ENCODE results near the gene PIEZO1. TPM values are rescaled to one million over a fixed set of nuclear protein-coding genes. Genes with fewer than 3 reads are reported as not detected.

The PIEZO1 gene
- total RNA-seq, 1 donor from 2014 or later: 247 TPM

DNA sequence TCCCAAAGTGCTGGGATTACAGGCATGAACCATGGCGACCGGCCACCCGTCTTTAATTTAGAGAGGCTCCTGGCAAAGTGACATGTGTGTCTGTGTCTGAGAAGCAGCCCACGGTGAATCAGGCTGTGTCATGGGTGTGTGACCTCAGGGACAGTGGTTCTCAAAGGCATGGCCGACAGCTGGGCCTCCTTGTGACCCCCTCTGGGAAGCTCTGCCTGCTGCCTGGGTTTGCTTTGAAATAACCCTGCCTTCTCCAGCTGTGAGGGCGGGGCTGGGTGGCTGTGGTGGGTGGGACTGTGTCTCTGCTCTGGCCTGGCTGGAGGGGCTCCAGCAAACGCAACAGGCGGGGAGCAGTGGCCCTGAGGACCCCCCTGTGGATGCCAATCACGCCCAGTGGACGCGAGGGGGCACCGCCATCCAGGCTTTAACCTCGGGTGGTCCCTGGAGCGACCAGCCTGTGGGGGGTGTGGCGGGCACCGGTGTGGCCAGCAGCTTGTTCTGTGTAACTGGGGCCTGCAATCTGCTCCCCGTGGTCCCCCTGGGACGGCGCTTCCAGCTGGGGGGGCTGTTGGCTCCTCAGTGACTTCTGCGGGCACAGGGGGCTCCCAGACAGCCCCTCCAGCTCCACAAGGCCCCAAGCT is 35.5 kb upstream of the PIEZO1 start:
- Histone ChIP-seq H3K9ac (ENCODE audit: low read length) (no peak overlapping the region), H3K4me2 (ENCODE audit: low read length) (no peak overlapping the region), H3K4me1 (ENCODE audit: insufficient read depth, low read length) (no peaks in the 10 kb centered on the region), H3K79me2 (ENCODE audit: insufficient read depth, low read length) (no peaks in the 10 kb centered on the region), H3K4me3 (ENCODE audit: insufficient read depth, low read depth, low read length) (no peak overlapping the region), H3K9me3 (ENCODE audit: insufficient read depth, low read depth, low read length) (no peaks in the 10 kb centered on the region), H4K20me1 (ENCODE audit: insufficient read depth, low read length) (no peaks in the 10 kb centered on the region), H3K36me3 (ENCODE audit: insufficient read depth, low read length) (no peaks in the 10 kb centered on the region), H3K27ac (ENCODE audit: low read depth, low read length) (no peak overlapping the region), H2AFZ (ENCODE audit: low read depth, low read length) (no peak overlapping the region), H3K27me3 (ENCODE audit: insufficient read depth, low read length) (no peaks in the 10 kb centered on the region)
- Mint-ChIP-seq H3K27me3 (ENCODE audit: low read depth, unreplicated experiment) (no peaks in the 10 kb centered on the region), H3K4me1 (ENCODE audit: low read depth, unreplicated experiment) (no peaks in the 10 kb centered on the region), H3K27ac (ENCODE audit: unreplicated experiment) (no peak overlapping the region), H3K4me3 (ENCODE audit: unreplicated experiment) (no peak overlapping the region), H3K9me3 (ENCODE audit: unreplicated experiment) (no peaks in the 10 kb centered on the region), H3K36me3 (ENCODE audit: low read depth, unreplicated experiment) (peaks cover 6% of the 10 kb centered on the region)
- no peak for DNase-seq (ENCODE audit: low read depth)
- no peak for FAIRE-seq
- TF ChIP-seq, protein P1, sequence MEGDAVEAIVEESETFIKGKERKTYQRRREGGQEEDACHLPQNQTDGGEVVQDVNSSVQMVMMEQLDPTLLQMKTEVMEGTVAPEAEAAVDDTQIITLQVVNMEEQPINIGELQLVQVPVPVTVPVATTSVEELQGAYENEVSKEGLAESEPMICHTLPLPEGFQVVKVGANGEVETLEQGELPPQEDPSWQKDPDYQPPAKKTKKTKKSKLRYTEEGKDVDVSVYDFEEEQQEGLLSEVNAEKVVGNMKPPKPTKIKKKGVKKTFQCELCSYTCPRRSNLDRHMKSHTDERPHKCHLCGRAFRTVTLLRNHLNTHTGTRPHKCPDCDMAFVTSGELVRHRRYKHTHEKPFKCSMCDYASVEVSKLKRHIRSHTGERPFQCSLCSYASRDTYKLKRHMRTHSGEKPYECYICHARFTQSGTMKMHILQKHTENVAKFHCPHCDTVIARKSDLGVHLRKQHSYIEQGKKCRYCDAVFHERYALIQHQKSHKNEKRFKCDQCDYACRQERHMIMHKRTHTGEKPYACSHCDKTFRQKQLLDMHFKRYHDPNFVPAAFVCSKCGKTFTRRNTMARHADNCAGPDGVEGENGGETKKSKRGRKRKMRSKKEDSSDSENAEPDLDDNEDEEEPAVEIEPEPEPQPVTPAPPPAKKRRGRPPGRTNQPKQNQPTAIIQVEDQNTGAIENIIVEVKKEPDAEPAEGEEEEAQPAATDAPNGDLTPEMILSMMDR (IDR thresholded peaks at IDR 0.05; ENCODE audit: insufficient read depth, low read depth, low read length): no peak
- no peak for TF ChIP-seq EZH2 (IDR thresholded peaks at IDR 0.05; ENCODE audit: insufficient read depth, low read length)

DNA sequence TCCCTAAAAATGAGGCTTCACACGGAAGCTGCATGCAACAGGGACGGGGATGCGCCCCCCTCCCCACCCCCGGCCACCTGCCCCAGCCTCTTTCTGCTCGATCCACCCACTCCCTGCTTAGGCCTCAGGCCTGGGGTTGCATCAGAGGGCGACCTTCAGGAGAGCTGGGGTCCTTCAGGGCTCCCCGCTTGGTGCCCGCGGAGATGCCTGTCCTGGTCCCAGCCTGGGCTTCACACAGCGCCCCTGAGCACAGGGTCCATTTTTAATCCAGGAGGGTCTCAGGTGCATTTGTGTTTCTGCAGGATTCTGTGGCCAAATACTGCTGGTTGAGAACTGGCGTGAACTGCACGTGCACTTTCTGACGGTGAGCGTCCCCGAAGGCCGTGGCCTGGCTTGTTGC is 34.1 kb upstream of the PIEZO1 start:
- no peaks in the 10 kb centered on the region for H3K9me3 ChIP-seq (ENCODE audit: insufficient read depth, low read depth, low read length)
- no peak overlapping the region for H3K4me3 Mint-ChIP-seq (ENCODE audit: unreplicated experiment)
- H3K4me1 ChIP-seq (ENCODE audit: insufficient read depth, low read length): no peaks in the 10 kb centered on the region
- no peaks in the 10 kb centered on the region for H3K79me2 ChIP-seq (ENCODE audit: insufficient read depth, low read length)
- H3K9ac ChIP-seq (ENCODE audit: low read length): no peak overlapping the region
- no peaks in the 10 kb centered on the region for H3K9me3 Mint-ChIP-seq (ENCODE audit: unreplicated experiment)
- no peak overlapping the region for H3K27ac Mint-ChIP-seq (ENCODE audit: unreplicated experiment)
- FAIRE-seq (no peak), DNase-seq (ENCODE audit: low read depth) (no peak)
- H3K4me3 ChIP-seq (ENCODE audit: insufficient read depth, low read depth, low read length): no peak overlapping the region
- H3K36me3 Mint-ChIP-seq (ENCODE audit: low read depth, unreplicated experiment): peaks cover 6% of the 10 kb centered on the region
- no peak overlapping the region for H2AFZ ChIP-seq (ENCODE audit: low read depth, low read length)
- no peaks in the 10 kb centered on the region for H3K27me3 ChIP-seq (ENCODE audit: insufficient read depth, low read length)
- H3K27ac ChIP-seq (ENCODE audit: low read depth, low read length): no peak overlapping the region
- no peaks in the 10 kb centered on the region for H3K27me3 Mint-ChIP-seq (ENCODE audit: low read depth, unreplicated experiment)
- no peaks in the 10 kb centered on the region for H4K20me1 ChIP-seq (ENCODE audit: insufficient read depth, low read length)
- TF ChIP-seq, protein P1 (IDR thresholded peaks at IDR 0.05; ENCODE audit: insufficient read depth, low read depth, low read length): no peak
- no peak for TF ChIP-seq EZH2 (IDR thresholded peaks at IDR 0.05; ENCODE audit: insufficient read depth, low read length)
- H3K4me1 Mint-ChIP-seq (ENCODE audit: low read depth, unreplicated experiment): no peaks in the 10 kb centered on the region
- no peaks in the 10 kb centered on the region for H3K36me3 ChIP-seq (ENCODE audit: insufficient read depth, low read length)
- no peak overlapping the region for H3K4me2 ChIP-seq (ENCODE audit: low read length)

DNA sequence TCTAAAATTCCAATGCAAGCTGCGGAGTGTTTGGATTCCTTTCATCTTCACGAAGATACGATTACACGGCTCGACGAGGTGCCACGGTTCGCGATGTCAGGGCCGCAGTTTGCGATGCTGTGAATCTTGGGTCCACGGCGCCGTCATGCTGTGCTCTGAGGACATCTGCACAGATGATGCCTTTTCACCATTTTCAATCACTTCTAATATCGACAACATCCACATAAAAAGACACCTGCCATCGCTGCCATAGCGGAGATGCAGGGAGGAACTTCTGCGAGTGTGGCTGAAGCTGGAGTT is 33.5 kb upstream of the PIEZO1 start:
- no peaks in the 10 kb centered on the region for H3K36me3 ChIP-seq (ENCODE audit: insufficient read depth, low read length)
- H3K9me3 ChIP-seq (ENCODE audit: insufficient read depth, low read depth, low read length): no peaks in the 10 kb centered on the region
- Mint-ChIP-seq H3K9me3 (ENCODE audit: unreplicated experiment) (no peaks in the 10 kb centered on the region), H3K27ac (ENCODE audit: unreplicated experiment) (no peak overlapping the region), H3K27me3 (ENCODE audit: low read depth, unreplicated experiment) (no peaks in the 10 kb centered on the region), H3K4me3 (ENCODE audit: unreplicated experiment) (no peak overlapping the region), H3K36me3 (ENCODE audit: low read depth, unreplicated experiment) (peaks cover 6% of the 10 kb centered on the region), H3K4me1 (ENCODE audit: low read depth, unreplicated experiment) (no peaks in the 10 kb centered on the region)
- no peak for DNase-seq (ENCODE audit: low read depth)
- no peaks in the 10 kb centered on the region for H3K4me1 ChIP-seq (ENCODE audit: insufficient read depth, low read length)
- H2AFZ ChIP-seq (ENCODE audit: low read depth, low read length): no peak overlapping the region
- H3K4me3 ChIP-seq (ENCODE audit: insufficient read depth, low read depth, low read length): no peak overlapping the region
- no peak overlapping the region for H3K4me2 ChIP-seq (ENCODE audit: low read length)
- H3K9ac ChIP-seq (ENCODE audit: low read length): no peak overlapping the region
- no peak overlapping the region for H3K27ac ChIP-seq (ENCODE audit: low read depth, low read length)
- no peaks in the 10 kb centered on the region for H3K27me3 ChIP-seq (ENCODE audit: insufficient read depth, low read length)
- no peaks in the 10 kb centered on the region for H3K79me2 ChIP-seq (ENCODE audit: insufficient read depth, low read length)
- no peaks in the 10 kb centered on the region for H4K20me1 ChIP-seq (ENCODE audit: insufficient read depth, low read length)
- FAIRE-seq: no peak
- no peak for TF ChIP-seq EZH2 (IDR thresholded peaks at IDR 0.05; ENCODE audit: insufficient read depth, low read length)
- TF ChIP-seq, protein P1 (IDR thresholded peaks at IDR 0.05; ENCODE audit: insufficient read depth, low read depth, low read length): no peak

Data from astrocyte (in vitro differentiated cells and primary cell).